ENCODE results near the gene OR1I1.

Gene OR1I1

GRCh38 chr19:15118789-15119494 is 36.9 kb downstream of the OR1I1 start:
- DNase-seq (ENCODE audit: low read depth in 2 of 2): no peak

- no peak for DNase-seq (ENCODE audit: low read depth in 2 of 2)
Measured at GRCh38 chr19:15120135-15121026, 38.4 kb downstream of the OR1I1 start.

- no peak for DNase-seq (ENCODE audit: low read depth in 2 of 2)
Measured at GRCh38 chr19:15122331-15123030, 40.5 kb downstream of the OR1I1 start.

- no peak for DNase-seq (ENCODE audit: low read depth in 2 of 2)
Measured at GRCh38 chr19:15123031-15123890, 41.2 kb downstream of the OR1I1 start.

- no peak for DNase-seq (ENCODE audit: low read depth in 2 of 2)
Measured at GRCh38 chr19:15123900-15124299, 41.9 kb downstream of the OR1I1 start.

GRCh38 chr19:15124572-15125231 is 42.7 kb downstream of the OR1I1 start:
- DNase-seq (ENCODE audit: low read depth in 2 of 2): no peak

- peak; percentile 98 to 99 for DNase-seq (ENCODE audit: low read depth in 2 of 2)
Measured at GRCh38 chr19:15125232-15126067, 43.4 kb downstream of the OR1I1 start.

GRCh38 chr19:15126131-15126910 is 44.3 kb downstream of the OR1I1 start:
- no peak for DNase-seq (ENCODE audit: low read depth in 2 of 2)

GRCh38 chr19:15128162-15128770 is 46.3 kb downstream of the OR1I1 start:
- DNase-seq (ENCODE audit: low read depth in 2 of 2): no peak

GRCh38 chr19:15129856-15130585 is 48.0 kb downstream of the OR1I1 start:
- no peak for DNase-seq (ENCODE audit: low read depth in 2 of 2)

- no peak for DNase-seq (ENCODE audit: low read depth in 2 of 2)
Measured at GRCh38 chr19:15136234-15136954, 54.4 kb downstream of the OR1I1 start.

- DNase-seq (ENCODE audit: low read depth in 2 of 2): no peak
Measured at GRCh38 chr19:15137777-15138176, 55.8 kb downstream of the OR1I1 start.

GRCh38 chr19:15138427-15138826 is 56.4 kb downstream of the OR1I1 start:
- DNase-seq (ENCODE audit: low read depth in 2 of 2): no peak

- no peak for DNase-seq (ENCODE audit: low read depth in 2 of 2)
Measured at GRCh38 chr19:15141143-15141542, 59.1 kb downstream of the OR1I1 start.

- no peak for DNase-seq (ENCODE audit: low read depth in 2 of 2)
Measured at GRCh38 chr19:15142313-15142712, 60.3 kb downstream of the OR1I1 start.
